ENCODE measurements around the gene INPP4B. TPM values are rescaled to one million over a fixed set of nuclear protein-coding genes. Genes with fewer than 3 reads are reported as not detected.
"Not testable (repeated sequence)": the region's sequence is repeated elsewhere in the genome, so short reads cannot be mapped to it uniquely, and the experiment has no call there.

INPP4B gene
- total RNA-seq, 2 experiments from 2014 or later = 42.9 to 44.0 TPM

DNA sequence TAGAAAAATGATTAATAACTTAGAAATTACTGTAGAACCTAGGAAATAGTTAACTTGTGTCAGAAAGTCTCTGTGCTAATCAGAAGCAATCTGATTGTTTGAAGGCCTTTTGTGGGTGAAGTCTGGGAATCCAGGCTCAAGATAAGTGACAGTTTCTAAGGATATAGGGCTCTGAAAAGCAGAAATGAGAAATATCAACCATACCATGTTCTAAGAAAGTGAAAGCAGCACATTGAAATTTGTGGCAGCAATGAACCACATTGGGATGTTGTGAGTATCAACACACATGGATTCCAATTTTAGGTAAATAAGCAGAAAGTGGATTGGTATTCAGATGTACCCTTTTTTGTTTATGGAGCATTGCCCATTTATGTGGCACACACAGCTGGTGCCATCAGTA, 745.2 kb downstream of the INPP4B start:
- CTCF ChIA-PET = no interaction called here
- POLR2A ChIA-PET = no interaction called here

DNA sequence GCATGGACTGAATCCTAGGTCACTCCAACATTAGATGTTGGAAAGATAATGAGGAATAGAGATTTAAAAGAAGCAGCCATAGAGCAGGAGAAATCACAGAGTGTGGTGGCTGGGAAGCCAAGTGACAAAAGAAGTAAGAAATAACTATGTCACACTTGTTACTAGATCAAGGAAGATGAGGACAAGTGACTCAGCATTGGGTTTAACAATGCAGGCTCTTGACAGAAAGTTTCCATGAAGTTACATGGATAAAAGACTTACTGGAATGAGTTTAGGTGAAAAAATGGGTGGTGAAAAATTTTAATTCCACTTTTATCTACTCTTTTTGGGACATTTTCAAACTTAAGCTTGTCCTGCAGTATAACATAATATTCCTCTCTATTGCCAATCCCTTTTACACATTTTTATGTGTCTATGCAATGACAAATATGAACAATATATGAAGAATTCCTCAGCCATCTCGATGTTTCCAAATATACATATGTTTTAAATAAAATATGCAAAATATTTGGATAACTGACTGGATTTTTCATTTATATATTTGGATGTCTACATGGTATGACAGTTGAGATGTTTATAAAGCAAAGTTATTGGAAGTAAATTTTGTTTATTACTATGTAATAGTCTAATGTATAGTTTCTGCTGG, 747.1 kb downstream of the INPP4B start:
- CTCF ChIA-PET = no interaction called here

DNA sequence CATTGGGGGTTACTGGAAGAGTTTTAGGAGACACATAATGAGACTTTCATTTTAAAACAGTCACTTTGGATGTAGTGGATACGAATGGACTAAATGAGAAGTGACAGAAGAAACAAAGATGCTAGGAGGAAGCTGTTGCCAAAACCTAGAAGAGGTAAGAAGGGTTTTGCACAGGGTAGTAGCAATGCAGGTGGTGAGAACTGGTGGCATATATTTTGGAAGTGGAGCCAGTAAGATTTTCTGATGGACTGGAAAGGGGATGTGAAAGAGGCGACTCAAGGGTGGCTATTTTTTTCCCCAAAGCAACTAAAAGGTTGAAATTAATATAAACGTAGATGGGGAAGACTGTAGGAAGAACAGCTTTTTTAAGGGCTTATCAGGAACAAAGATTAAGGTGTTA, 747.7 kb downstream of the INPP4B start:
- CTCF ChIA-PET = no interaction called here
- POLR2A ChIA-PET = no interaction called here

More for the DNA sequence above, 747.1 kb downstream of the INPP4B start:
- POLR2A ChIA-PET = no interaction called here

DNA sequence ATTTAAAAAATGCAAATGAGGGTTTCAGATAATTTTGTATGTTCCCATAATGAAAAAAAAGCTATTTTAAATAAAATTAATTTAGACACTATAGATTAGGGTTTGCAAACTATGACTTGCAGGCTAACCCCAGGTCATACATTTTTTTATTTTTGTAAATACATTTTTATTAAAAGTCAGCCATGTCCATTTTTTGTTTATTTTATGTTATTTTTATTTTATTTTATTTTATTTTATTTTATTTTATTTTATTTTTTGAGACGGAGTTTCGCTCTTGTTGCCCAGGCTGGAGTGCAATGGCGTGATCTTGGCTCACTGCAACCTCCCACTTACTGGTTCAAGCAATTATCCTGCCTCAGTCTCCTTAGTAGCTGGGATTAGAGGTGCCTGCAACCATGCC, 749.1 kb downstream of the INPP4B start:
- CTCF ChIA-PET = no interaction called here
- POLR2A ChIA-PET = no interaction called here

DNA sequence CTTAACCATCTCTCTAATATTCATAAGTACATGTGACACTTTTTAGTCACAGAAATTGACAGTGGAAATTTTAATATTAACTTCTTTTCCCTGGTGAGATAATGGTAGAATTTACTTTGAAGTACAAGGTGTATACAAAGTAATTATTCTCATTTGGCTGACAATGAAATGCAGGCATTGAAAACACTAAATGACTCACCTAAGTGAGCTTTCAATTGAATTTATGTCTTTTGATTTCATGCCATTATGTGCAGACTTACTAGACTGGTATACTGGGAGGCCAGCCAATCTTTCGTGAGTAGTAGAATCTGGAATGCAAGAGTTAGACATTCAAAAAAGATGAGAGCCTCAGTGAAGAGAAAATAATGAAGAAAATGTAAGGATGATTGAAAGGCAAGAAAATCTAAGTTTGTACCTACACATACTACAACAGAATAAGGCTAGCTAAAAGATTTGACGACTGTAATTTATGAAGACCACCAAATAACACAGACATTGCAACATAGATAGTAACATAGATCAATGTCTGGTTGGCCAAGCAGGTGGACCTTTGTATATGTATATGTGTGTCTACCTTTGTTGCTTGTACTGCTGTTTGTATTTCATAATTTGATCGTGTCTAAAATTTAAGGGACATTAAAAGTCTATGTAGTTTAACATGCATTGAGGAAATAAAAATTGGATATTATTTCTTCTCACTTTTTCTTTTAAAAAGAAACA, 750.1 kb downstream of the INPP4B start:
- ChIA-PET POLR2A (no interaction called here), CTCF (no interaction called here)

DNA sequence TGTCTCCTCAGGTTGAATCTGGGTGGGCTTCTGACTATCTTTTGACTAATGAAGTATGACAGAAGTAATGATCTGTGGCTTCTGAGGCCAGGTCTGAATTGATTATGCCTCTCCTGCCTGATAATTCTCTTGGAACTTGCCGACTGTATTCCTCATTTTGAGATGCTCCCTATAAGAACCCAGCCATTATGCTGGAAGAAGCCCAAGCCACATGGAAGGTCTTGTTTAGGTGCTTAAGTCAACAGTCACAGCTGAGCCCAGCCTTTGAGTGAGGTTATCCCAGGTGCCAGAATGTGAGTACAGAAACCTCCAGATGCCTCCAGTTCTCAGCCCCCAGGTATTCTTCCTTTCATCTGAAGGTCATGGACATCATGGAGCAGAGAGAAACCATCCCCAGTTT, 753.2 kb downstream of the INPP4B start:
- POLR2A ChIA-PET = no interaction called here
- CTCF ChIA-PET = no interaction called here

DNA sequence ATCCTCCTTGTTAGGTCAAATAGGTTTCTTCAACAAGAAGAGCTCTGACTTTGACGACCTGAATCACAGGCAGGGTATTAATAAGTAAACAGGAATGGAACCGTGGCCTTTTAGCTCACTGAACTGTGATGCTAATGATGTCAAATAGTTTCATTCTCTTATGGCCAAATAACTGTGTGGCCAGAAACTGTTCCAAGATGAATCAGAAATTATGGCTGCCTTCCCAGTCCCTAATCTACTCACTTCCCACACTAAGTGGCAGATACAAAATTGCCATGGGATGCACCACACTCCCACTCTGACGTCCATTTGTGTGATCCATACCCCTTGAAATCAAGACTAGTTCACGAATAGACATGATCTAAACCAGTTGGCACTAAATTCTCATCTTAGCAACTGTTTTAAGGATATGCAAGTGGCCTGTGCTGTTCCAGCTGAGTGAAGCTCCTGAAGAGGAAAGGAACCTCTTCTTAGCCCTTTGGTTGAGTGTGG, 754.4 kb downstream of the INPP4B start:
- ChIA-PET POLR2A (no interaction called here), CTCF (no interaction called here)

DNA sequence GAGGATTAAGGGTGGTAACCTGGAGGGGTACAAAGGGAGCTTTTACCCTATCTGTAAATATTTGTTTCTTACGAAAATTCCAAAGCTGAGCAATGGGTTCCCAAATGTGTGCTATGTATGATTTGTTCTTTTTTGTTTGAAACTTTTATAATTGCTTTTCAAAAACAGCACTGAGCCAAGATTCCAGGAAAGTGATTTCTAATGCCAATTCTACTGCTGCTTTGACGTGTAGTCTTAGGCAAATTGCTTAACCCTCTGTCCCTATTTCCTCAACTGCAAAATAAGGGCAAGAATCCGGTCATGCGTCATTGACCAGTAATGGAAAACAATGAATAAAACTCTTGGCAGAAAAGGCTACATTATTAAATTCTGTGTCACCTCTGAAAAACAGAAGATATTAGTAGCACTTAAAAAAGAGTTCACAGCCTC, 755.0 kb downstream of the INPP4B start:
- ChIA-PET CTCF (no interaction called here), POLR2A (no interaction called here)

DNA sequence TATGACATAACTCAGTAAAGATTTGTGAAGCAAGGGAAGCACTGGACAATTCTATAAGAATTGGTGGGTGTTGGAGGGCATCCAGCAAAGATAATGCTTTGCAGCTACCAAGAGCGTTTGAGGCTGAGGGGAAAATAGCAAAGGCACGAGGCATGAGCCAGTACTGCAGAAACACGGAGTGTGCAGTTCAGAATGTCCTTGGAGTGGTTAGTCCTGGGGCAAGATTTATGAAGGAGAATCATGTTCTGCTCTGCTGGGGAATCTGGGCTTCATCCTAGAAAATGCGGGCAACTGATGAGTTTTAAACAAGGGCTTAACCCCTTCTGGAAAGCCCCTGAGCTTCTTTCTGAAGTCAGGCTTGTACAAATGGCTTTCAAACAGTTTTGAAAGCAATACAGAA, 757.2 kb downstream of the INPP4B start:
- ChIA-PET POLR2A (no interaction called here), CTCF (no interaction called here)

DNA sequence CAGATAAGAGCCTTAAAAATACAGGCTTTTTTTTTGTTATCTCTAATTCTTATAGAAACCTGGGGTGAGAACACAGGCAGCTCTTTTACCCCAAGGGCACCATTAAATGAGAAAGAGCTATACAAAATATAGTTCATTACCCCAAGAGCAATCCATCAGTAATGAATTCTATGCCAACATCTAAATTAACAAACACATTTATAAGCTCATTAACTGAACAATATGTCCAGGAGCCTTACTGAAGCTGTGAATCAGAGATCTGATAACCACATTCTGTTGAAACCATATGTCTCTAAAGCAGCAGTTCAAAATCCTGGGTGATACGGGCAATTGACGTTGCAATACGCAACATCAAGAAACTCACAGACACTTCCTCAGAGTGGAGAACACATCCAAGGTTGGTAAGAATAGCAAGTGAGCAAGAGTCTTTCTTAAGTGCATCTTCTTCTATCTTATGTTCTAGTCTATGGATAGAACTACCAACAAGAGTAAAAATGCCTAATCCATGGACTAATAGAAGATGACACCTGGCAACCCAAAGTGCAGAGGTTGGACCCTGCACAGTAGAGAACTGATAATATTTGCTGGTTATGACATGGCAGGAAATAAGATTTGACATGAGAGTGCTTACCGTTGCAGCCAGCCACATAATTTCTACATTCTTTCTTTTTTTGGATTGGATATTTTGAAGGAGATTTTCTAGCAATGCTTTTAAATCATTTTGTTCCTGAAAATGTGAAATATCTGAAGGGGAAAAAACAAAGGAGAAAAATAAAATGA, 760.4 kb downstream of the INPP4B start:
- CTCF ChIA-PET = no interaction called here
- POLR2A ChIA-PET = no interaction called here

DNA sequence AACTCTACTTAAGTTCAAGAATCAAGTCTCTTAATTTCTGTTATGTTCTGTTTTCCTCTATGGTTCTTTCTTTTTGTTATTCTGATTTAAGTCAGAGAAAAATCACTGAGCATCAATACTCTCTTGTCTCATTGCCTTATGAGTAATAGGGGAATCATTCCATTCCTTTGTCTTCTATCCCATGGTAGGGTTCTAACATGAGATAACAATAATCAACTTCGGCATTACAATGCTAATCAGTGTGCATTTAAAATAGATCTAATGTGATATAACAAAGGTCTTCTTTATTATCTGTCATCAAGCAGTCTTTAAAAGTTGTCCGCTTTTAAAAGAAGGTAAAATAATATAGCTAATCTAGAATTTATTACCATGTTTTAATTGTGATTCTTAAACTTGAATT, 762.8 kb downstream of the INPP4B start:
- ChIA-PET POLR2A (no interaction called here), CTCF (no interaction called here)

DNA sequence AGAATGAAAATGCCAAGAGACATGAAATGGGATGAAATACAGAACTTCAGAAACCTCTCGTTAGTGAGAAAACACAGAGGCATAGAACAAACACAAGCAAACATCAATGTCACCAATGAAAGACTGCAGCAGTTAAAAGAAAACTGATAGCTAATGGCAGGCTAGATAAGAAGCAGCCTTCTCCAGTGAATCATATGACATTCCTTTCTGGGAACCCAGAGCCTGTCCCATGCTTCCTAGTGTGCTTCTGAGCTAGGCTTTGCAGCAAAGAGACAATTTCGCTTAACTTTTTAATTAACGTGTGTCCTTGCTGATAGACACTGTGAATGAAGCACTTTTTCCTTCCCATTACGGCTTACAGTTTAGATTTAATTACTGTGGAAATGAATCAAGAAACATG, 765.1 kb downstream of the INPP4B start:
- POLR2A ChIA-PET = no interaction called here

DNA sequence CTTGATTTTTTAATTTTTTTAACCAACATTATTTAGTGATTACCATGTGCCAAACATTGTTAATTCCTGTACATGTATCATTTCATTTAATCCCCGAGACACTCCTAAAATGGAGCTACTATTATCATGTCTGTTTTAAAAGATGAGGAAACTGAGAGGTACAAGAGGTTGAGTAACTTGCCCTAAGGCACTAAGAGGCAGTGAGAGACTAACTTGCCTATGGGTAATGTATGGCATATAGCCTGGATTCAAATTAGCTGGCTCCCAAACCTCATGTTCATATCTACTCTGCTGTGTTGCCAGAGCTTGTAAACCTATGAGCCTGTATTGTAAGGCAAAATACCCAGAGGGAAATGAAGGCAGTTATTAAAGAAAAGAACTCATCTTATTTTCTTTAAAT, 766.1 kb downstream of the INPP4B start:
- ChIA-PET CTCF (no interaction called here), POLR2A (no interaction called here)

More for the DNA sequence above, 765.1 kb downstream of the INPP4B start:
- CTCF ChIA-PET = no interaction called here

DNA sequence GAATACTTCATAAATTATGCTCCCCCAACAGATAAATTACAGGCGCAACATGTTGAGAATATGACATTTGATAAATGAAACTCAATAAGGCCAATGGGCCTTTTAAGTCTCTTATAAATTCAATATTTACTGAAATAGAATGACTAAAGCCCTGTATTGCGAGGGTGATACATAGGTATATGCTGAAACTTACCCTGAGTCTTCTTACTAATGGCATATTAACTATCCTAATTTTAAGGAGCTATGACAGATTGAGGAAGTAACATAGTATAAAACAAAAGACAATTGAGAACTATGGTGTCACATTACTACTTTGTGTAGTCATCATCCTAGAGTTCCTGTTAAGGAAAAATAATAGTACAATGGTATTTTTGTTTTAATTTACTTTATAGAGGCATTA, 769.1 kb downstream of the INPP4B start:
- ChIA-PET POLR2A (no interaction called here), CTCF (no interaction called here)

DNA sequence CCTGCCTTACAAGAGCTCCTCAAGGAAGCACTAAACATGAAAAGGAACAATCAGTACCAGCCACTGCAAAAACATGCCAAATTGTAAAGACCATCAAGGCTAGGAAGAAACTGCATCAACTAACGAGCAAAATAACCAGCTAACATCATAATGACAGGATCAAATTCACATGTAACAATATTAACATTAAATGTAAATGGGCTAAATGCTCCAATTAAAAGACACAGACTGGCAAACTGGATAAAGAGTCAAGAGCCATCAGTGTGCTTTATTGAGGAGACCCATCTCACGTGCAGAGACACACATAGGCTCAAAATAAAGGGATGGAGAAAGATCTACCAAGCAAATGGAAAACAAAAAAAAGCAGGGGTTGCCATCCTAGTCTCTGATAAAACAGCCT, 777.8 kb downstream of the INPP4B start:
- CTCF ChIA-PET, POLR2A ChIA-PET: not testable (repeated sequence)

DNA sequence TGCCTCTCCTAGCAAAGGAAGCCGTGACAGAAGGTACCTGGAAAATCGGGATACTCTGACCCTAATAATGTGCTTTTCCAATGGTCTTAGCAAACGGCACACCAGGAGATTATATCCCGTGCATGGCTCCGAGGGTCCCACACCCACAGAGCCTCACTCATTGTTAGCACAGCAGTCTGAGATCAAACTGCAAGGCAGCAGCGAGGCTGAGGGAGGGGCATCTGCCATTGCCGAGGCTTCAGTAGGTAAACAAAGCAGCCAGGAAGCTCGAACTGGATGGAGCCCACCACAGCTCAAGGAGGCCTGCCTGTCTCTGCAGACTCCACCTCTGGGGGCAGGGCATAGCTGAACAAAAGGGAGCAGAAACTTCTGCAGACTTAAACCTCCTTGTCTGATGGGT, 779.5 kb downstream of the INPP4B start:
- CTCF ChIA-PET, POLR2A ChIA-PET: not testable (repeated sequence)

DNA sequence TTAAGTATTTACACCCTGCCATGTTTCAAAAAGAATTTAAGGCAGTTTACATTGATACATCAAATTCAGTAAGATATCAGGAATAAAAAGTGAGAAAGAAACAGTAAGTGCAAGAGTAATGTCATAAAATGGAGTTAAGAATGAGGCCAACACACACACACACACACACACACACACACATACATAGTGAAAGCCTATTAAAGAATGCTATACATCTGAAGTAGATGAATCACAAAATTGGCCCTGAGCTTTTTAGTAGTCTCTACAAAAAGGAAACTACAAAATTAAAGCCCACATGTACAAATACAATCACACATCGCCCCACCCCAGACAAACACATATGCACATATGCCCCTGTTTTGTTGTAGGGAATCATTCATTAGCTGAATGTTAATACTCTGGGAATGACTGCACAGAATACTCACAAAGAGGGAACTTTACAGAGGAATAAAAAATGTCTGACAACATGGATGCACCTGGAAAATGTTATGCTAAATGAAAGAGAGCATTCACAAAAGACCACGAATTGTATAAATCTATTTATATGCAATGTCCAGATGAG, 780.9 kb downstream of the INPP4B start:
- ChIA-PET CTCF (interaction anchor here (0.6 kb wide), 1 partner anchor 1264 kb away, joined by 3 read pairs; no protein-coding TSS in a partner anchor), POLR2A (no interaction called here)

DNA sequence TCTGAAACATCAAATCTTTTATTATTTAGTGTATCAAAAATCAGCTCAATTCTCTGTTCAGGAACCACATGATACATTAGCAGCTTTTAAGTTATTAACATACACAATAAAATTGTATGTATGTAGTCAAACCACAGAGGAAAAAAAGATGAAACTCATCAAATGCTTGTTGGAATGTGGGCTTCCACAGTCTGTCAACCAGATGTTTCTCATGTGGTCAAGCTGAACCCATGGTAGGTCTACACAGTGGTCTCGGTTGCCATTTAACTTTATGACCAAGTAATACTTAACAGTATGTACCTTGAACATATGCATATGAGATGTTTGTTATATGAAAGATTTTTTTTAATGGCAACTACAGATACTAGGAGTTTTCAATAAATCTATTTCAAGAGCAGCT, 781.9 kb downstream of the INPP4B start:
- CTCF ChIA-PET = no interaction called here
- POLR2A ChIA-PET = no interaction called here

DNA sequence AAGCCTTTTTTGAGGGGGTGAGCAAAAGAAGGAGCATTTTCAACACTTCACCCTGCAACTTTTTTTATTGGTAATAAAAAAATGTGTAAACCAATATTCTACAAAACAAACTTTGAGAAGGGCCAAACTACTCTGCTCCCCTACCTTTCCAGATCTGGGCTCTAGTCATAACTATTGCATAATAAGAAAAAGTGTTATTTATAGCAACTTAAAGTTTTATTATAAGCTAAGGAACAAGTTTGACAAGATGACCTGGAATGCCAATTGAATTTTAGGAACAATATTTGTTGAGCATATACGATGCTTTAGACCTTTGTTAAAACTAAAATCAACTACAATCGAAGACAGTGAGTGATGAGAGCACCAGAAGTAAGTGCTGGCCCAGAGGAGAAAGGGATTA, 800.1 kb downstream of the INPP4B start:
- CTCF ChIA-PET = no interaction called here

DNA sequence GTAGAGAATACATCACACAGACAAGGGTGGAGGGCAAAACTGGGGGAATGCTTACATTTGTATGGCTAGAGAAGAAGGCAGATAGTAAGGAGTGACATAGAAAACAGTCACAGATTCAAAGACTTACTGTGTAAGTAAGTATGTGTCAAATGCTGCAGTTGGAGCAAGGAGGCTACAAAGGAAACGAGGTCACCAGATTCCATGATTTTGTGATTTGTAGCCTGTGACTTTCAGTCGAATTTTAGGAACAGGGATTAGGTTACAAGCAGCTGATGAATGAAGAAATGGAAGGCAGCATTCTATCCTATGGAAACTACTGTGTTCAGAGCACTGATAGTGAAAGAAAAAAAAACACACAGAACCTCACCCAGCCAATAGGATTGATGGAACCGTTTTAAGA, 801.8 kb downstream of the INPP4B start:
- ChIA-PET CTCF (no interaction called here), POLR2A (no interaction called here)

More for the DNA sequence above, 800.1 kb downstream of the INPP4B start:
- POLR2A ChIA-PET = no interaction called here

DNA sequence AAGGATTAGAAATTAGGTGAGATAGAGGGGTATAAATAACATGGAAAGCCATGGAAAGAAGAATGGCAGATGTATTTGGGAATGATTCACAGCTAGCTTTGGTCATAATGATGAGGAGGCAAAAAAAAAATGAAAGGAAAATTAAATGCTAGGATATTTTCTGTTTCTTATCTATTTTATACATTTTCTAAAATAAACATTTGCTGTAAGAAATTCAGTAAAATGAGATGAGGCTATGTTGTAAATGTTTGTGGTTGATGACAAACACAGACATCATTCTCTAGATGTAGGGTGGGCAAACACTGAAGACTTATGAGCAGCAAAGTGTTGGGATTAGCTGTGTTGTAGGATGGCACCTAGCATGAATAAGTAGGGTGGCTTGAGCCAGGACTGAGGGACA, 802.6 kb downstream of the INPP4B start:
- CTCF ChIA-PET = no interaction called here
- POLR2A ChIA-PET = no interaction called here

All from activated CD8-positive, alpha-beta memory T cell treated with anti-CD3 and anti-CD28 coated beads for 36 hours (primary cell).